Caco-2 (cell line): ENCODE measurements around the gene RAD51B. TPM values are rescaled to one million over a fixed set of nuclear protein-coding genes. Genes with fewer than 3 reads are reported as not detected.

Experiments used
- BruUV-seq: library from RNA; stranded (reverse); fragments of 400-500 nt; replicated peaks from 2 replicates; lab custom pipeline; 2021; lab: Mats Ljungman, UMichigan
- CTCF ChIA-PET: fragments of 300-600 bp; sonication (Branson Sonifier 250); formaldehyde crosslinking; loops from one replicate; lab custom pipeline; 2022; ENCODE audit warnings: antibody characterized with exemption; lab: Charles Lee
- POLR2A ChIA-PET: fragments of 300-600 bp; sonication (Branson Sonifier 250); formaldehyde crosslinking; loops from one replicate; lab custom pipeline; 2022; ENCODE audit warnings: antibody characterized with exemption; lab: Charles Lee
- DNase-seq, 2 experiments: peaks; one replicate each; pipeline versions ENCODE4 v3.0.0 to v3.0.0-alpha.2; 2020 to 2022
- H3K27me3 ChIP-seq: replicated peaks from 2 replicates; pipeline ENCODE4 v1.6.0; 2011; ENCODE audit warnings: low read length; ENCODE audit not compliant: control insufficient read depth, insufficient read depth
- H3K36me3 ChIP-seq: 2 replicates; pipeline ENCODE4 v1.5.1; 2011; ENCODE audit warnings: low read length; ENCODE audit not compliant: control insufficient read depth, insufficient read depth
- H3K4me1 ChIP-seq: fragments of 250-450 bp; sonication (Bioruptor Pico); 2 replicates; pipeline ENCODE4 v1.5.1; 2020; ENCODE audit warnings: mild to moderate bottlenecking
- H3K4me3 ChIP-seq: 2 replicates; pipeline ENCODE4 v1.5.1; 2011; ENCODE audit warnings: low read depth, mild to moderate bottlenecking, control low read depth, low read length
- H3K9me3 ChIP-seq: fragments of 250-450 bp; sonication (Bioruptor Pico); 2 replicates; pipeline ENCODE4 v1.5.1; 2020; ENCODE audit warnings: mild to moderate bottlenecking, moderate library complexity
- H3K27ac Mint-ChIP-seq: one replicate; pipeline ENCODE4 v1.8.0; 2022; ENCODE audit warnings: mixed read lengths; ENCODE audit not compliant: unreplicated experiment
- H3K27me3 Mint-ChIP-seq: one replicate; pipeline ENCODE4 v1.8.0; 2022; ENCODE audit warnings: mixed read lengths; ENCODE audit not compliant: insufficient read depth, unreplicated experiment
- H3K36me3 Mint-ChIP-seq: one replicate; pipeline ENCODE4 v1.8.0; 2022; ENCODE audit warnings: mild to moderate bottlenecking, mixed read lengths; ENCODE audit not compliant: insufficient read depth, unreplicated experiment
- H3K4me1 Mint-ChIP-seq: one replicate; pipeline ENCODE4 v1.8.0; 2022; ENCODE audit warnings: low read depth, mixed read lengths; ENCODE audit not compliant: unreplicated experiment
- H3K4me3 Mint-ChIP-seq: one replicate; pipeline ENCODE4 v1.8.0; 2022; ENCODE audit warnings: mild to moderate bottlenecking, moderate library complexity, mixed read lengths; ENCODE audit not compliant: unreplicated experiment
- H3K9me3 Mint-ChIP-seq: one replicate; pipeline ENCODE4 v1.8.0; 2022; ENCODE audit warnings: mixed read lengths; ENCODE audit not compliant: unreplicated experiment
- intact Hi-C: fragments of 100-400 bp; cut with micrococcal nuclease; formaldehyde crosslinking; loops from one replicate; pipeline ENCODE4 v1.10.0; 2022; ENCODE audit not compliant: unreplicated experiment
- total RNA-seq: library from RNA; stranded (reverse); gene quantifications from 2 replicates; pipeline ENCODE4 v1.2.3, GENCODE V29; 2022
- TF ChIP-seq, protein P1 (sequence below), 2 experiments: fragments of 200-600 bp in 1 of 2; IDR thresholded peaks; 1 replicate in 1 of 2; 2 replicates in 1 of 2; pipeline versions ENCODE4 v1.5.1 to v1.8.0; 2011 to 2022; ENCODE audit warnings: antibody characterized with exemption in 1 of 2, control low read depth in 1 of 2, inconsistent platforms in 1 of 2, low read depth in 1 of 2, low read length in 1 of 2, mild to moderate bottlenecking in 1 of 2, moderate library complexity in 1 of 2; ENCODE audit not compliant: insufficient read depth in 1 of 2, severe bottlenecking in 1 of 2, unreplicated experiment in 1 of 2

The RAD51B gene
- total RNA-seq, 1 experiment from 2014 or later = 16.7 TPM

DNA sequence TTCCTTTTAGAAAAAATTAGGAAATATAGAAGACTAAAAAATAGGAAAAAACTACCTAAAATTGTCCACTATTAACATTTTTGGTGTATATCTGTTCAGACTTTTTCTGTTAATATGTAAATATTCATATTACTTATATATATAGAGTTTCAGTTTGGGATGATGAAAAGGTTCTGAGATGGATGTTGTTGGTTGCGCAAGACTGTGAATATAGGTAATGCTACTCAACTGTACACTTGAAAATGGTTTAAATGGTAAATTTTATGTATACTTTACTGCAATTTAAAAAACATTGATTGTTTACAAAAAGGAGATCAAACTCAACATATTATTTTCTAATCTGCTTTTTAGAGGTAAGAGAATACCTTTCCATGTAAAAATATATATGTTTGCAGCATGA is 200.9 kb downstream of the RAD51B start:
- H3K4me3 Mint-ChIP-seq = no peak overlapping the region
- H3K27ac Mint-ChIP-seq = no peak overlapping the region
- H3K4me1 Mint-ChIP-seq = no peaks in the 10 kb centered on the region
- TF ChIP-seq, protein P1, sequence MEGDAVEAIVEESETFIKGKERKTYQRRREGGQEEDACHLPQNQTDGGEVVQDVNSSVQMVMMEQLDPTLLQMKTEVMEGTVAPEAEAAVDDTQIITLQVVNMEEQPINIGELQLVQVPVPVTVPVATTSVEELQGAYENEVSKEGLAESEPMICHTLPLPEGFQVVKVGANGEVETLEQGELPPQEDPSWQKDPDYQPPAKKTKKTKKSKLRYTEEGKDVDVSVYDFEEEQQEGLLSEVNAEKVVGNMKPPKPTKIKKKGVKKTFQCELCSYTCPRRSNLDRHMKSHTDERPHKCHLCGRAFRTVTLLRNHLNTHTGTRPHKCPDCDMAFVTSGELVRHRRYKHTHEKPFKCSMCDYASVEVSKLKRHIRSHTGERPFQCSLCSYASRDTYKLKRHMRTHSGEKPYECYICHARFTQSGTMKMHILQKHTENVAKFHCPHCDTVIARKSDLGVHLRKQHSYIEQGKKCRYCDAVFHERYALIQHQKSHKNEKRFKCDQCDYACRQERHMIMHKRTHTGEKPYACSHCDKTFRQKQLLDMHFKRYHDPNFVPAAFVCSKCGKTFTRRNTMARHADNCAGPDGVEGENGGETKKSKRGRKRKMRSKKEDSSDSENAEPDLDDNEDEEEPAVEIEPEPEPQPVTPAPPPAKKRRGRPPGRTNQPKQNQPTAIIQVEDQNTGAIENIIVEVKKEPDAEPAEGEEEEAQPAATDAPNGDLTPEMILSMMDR (IDR thresholded peaks at IDR 0.05; ENCODE audit: insufficient read depth in 1 of 2, low read depth in 1 of 2, low read length in 1 of 2, severe bottlenecking in 1 of 2, unreplicated experiment in 1 of 2) = no peak
- ChIA-PET CTCF (no interaction called here), POLR2A (no interaction called here)
- Histone ChIP-seq H3K36me3 (no peaks in the 10 kb centered on the region), H3K27me3 (no peaks in the 10 kb centered on the region), H3K4me3 (no peak overlapping the region), H3K4me1 (peaks cover 3% of the 10 kb centered on the region), H3K9me3 (no peaks in the 10 kb centered on the region)
- no TSS peak for BruUV-seq
- intact Hi-C loops = no loop called here
- H3K9me3 Mint-ChIP-seq = peaks cover 3% of the 10 kb centered on the region
- H3K36me3 Mint-ChIP-seq = no peaks in the 10 kb centered on the region
- no peaks in the 10 kb centered on the region for H3K27me3 Mint-ChIP-seq
- DNase-seq = no peak

DNA sequence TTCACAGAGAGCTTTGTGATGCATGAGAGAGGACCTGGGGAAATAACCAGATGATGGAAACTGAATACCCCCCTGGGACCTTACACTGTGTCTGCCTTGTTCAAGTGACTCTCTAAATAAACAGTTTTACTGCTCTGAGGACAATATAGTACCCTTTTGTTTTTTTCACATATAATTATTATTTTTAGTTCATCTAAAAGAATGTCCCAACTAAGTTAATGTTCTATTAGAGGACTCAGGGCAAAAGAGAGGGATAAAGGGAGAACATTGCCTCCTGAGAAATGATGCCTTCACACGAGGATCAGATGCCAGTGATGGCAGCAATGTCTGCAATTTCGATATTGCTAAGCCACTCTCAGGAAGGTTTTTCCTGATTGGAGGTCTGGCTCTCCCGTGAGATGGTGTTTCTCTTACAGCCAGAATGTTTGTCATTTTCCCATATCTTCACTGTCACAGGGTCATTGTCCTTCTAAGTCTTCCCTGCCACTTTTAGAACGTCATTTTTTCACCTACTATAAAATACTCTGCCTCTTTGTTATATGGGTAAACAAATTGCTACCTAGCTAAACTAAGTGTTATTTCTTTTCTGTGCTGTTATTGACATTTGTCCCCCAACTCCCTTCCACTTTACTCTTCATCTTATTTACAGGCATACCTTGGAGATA is 201.6 kb downstream of the RAD51B start:
- intact Hi-C loops = no loop called here
- Mint-ChIP-seq H3K36me3 (no peaks in the 10 kb centered on the region), H3K9me3 (peaks cover 6% of the 10 kb centered on the region), H3K27ac (no peak overlapping the region), H3K27me3 (no peaks in the 10 kb centered on the region), H3K4me1 (no peaks in the 10 kb centered on the region), H3K4me3 (no peak overlapping the region)
- BruUV-seq = no TSS peak
- no peak overlapping the region for H3K4me3 ChIP-seq
- ChIA-PET CTCF (no interaction called here), POLR2A (no interaction called here)
- H3K36me3 ChIP-seq = no peaks in the 10 kb centered on the region
- no peak for DNase-seq
- TF ChIP-seq, protein P1 (IDR thresholded peaks at IDR 0.05; ENCODE audit: insufficient read depth in 1 of 2, low read depth in 1 of 2, low read length in 1 of 2, severe bottlenecking in 1 of 2, unreplicated experiment in 1 of 2) = no peak
- peaks cover 3% of the 10 kb centered on the region for H3K4me1 ChIP-seq
- no peaks in the 10 kb centered on the region for H3K9me3 ChIP-seq
- no peaks in the 10 kb centered on the region for H3K27me3 ChIP-seq

DNA sequence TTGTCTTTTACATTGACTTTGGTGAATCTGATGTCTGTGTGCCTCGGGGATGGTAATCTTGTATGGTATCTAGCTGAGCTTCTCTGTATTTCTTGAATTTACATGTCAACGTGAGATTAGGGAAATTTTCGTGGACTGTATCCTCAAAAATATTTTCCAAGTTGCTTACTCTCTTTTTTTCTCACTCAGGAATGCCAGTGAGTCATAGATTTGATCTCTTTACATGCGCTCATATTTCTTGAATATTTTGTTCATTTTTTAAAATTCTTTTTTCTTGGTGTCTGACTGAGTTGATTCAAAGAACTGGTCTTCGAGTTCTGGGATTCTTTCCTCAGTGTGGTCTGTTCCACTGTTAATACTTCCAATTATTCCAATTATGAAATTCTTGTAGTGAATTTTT is 207.7 kb downstream of the RAD51B start:
- no peaks in the 10 kb centered on the region for H3K36me3 ChIP-seq
- no peaks in the 10 kb centered on the region for H3K36me3 Mint-ChIP-seq
- peaks cover 36% of the 10 kb centered on the region for H3K9me3 Mint-ChIP-seq
- no peaks in the 10 kb centered on the region for H3K27me3 ChIP-seq
- intact Hi-C loops = no loop called here
- ChIA-PET POLR2A (no interaction called here), CTCF (no interaction called here)
- no peak overlapping the region for H3K4me3 ChIP-seq
- TF ChIP-seq, protein P1 (IDR thresholded peaks at IDR 0.05; ENCODE audit: insufficient read depth in 1 of 2, low read depth in 1 of 2, low read length in 1 of 2, severe bottlenecking in 1 of 2, unreplicated experiment in 1 of 2) = no peak
- H3K9me3 ChIP-seq = no peaks in the 10 kb centered on the region
- H3K27me3 Mint-ChIP-seq = no peaks in the 10 kb centered on the region
- no peak for DNase-seq
- no TSS peak for BruUV-seq
- H3K4me3 Mint-ChIP-seq = no peak overlapping the region
- no peaks in the 10 kb centered on the region for H3K4me1 Mint-ChIP-seq
- no peak overlapping the region for H3K27ac Mint-ChIP-seq
- H3K4me1 ChIP-seq = no peaks in the 10 kb centered on the region
